ENCODE data around the gene FXYD5.

DNA sequence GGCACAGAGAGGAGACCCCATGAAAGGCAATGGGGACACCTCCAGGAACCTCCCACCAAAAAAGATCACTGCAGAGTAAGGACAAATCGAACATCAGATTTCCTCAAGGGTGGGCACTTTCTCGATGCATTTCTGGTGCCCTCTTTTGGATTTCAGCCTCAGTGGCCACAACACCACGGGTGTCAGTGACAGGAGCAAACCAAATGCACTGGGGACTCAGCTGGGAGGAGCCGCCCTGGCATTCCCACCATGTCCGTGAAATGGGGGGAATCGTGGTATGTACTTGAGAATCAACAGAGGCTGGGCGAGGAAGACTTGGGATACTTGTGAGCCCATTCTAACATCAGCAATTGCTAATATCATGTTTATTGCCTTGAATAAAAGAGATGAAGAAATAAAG lies 57.7 kb downstream of the FXYD5 start:
- TF ChIP-seq ZNF274 (IDR thresholded peaks at IDR 0.05; ENCODE audit: low read depth, low read length) (no peak), YY1 (IDR thresholded peaks at IDR 0.05; ENCODE audit: insufficient read depth, insufficient read length) (no peak)
